Hematopoietic multipotent progenitor cell treated with erythropoietin and hydrocortisone succinate and interleukin-3 and kit ligand, for 15 days (in vitro differentiated cells): Measurements from ENCODE around the gene C2orf68.
"Not testable (repeated sequence)": the region's sequence is repeated elsewhere in the genome, so short reads cannot be mapped to it uniquely, and the experiment has no call there.

Experiments
- DNase-seq: peaks from one replicate; pipeline ENCODE4 v3.0.0-alpha.2; 2015; ENCODE audit warnings: low spot score

The C2orf68 gene

GRCh38 chr2:85628658-85629057 is 16.8 kb upstream of the C2orf68 start:
- no peak for DNase-seq

DNA sequence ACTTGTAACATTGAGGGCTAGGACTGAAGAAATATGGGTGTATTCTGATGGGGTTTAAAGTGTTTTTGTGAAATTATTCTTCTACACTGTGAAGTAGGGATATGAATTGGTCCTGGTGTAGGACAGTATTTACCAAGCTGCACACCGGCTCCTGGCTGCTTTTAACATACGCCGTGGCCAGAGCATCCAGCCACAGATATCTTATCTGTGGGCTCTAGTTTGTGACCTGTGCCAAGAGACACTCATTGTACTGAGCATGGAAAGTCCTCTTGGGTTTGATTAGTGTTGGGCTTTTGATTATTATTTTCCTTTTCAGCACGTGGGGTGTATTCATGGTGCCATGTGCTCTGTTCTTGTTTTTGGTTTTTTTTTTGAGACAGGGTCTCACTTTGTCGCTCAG is 12.1 kb upstream of the C2orf68 start:
- no peak for DNase-seq

- DNase-seq = no peak
These were observed 9.5 kb upstream of the C2orf68 start for GRCh38 chr2:85621338-85621737.

DNA sequence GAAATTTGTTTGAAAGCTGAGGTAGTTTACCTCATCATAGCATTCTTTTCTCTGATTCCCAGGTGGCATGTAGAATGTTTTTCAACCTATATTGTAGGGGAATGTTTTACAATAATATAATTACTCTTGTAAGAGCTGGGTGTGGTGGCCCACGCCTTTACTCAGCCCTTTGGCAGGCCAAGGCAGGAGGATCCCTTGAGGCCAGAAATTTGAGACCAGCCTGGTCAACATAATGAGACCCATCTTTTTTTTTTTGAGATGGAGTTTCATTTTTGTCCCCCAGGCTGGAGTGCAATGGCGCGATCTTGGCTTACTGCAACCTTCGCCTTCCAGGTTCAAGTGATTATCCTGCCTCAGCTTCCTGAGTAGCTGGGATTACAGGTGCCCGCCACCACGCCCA is 7.8 kb upstream of the C2orf68 start:
- no peak for DNase-seq

DNA sequence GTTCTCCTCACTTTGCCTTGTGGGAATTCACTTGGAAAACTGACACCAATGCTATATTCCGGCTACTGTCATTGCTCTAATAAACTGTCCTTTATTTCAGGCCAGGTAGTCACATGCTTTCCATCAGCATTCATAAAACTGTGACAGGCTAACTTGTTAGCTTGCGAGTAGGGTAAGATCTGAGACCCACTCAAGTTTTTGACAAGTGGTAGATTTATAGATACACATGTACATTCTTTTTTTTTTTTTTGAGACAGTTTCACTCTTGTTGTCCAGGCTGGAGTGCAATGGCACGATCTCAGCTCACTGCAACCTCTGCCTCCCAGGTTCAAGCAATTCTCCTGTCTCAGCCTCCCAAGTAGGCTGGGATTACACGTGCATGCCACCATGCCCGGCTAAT is 5.9 kb upstream of the C2orf68 start:
- not testable (repeated sequence) for DNase-seq

DNA sequence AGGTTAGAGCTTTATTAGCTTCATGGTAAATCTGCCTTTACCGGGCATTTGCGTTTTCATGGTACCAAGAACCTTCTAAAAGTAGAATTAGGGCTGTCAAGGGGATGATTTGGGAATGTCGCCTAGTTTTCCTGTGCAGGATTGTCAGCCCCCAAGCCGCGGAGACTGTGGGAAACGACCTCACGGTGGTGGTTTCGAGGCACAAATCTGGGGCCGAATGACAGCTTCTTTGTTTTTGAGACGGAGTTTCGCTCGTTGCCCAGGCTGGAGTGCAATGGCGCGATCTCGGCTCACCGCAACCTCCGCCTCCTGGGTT is 3.5 kb upstream of the C2orf68 start:
- DNase-seq = no peak

DNA sequence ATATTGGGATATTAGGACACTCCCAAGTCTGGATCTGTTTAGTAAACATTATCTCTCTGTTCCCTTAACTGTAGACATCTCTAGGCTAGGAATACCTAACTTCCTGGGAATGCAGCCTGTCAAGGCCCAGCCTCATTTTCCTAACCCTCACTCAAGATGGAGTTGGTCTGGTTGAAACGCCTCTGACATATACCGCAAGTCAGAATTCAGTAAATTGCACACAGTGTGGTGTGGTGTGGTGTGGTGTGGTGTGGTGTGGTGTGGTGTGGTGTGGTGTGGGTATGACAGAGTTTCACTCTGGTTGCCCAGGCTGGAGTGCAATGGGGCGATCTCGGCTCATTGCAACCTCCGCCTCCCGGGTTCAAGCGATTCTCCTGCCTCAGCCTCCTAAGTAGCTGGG is 2.9 kb upstream of the C2orf68 start:
- DNase-seq = not testable (repeated sequence)

GRCh38 chr2:85613717-85614515 is 2.0 kb upstream of the C2orf68 start:
- DNase-seq = no peak

GRCh38 chr2:85611217-85611704 is 605 bp downstream of the C2orf68 start:
- DNase-seq = no peak

GRCh38 chr2:85607268-85608215 is 4.3 kb downstream of the C2orf68 start:
- no peak for DNase-seq

GRCh38 chr2:85606116-85606455 is 5.8 kb downstream of the C2orf68 start:
- no peak for DNase-seq

GRCh38 chr2:85605406-85606115 is 6.3 kb downstream of the C2orf68 start:
- DNase-seq = no peak

DNA sequence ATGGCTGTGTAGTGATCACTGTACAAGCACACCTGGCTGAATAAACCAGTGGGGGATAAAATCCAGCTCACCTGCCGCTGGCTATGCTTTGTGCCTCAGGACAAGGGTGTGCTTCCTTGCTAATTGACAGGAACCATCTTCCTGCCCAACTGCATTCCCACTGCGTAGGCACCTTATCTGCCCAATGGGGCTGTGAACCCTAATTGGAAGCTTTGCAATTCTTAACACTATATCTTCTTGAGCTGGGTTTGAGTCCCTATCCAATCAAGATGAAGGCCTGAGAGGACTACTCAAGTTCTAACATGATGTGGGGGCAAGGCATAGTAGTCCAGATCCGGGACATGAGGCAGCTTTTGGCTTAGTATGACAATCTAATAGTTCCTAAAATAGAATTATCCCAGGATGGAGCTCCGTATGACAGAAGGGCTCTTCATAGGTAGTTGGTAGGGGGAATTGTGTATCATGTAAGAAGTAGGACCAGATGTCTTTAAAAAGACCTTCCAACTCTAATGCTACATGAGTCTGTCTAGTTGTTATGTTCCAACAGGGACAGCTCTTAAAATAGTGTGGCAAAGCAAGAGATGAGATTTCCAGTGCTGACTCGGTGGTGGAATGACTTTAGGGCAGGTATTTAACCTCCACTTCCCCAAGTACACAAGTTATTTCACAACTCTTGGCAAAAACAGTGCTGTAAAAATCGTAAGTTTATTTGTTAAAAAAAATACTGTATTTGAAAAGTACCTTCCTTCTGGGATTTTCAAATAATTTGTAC is 7.1 kb downstream of the C2orf68 start:
- DNase-seq = no peak

GRCh38 chr2:85604133-85604444 is 7.8 kb downstream of the C2orf68 start:
- DNase-seq = not testable (repeated sequence)

DNA sequence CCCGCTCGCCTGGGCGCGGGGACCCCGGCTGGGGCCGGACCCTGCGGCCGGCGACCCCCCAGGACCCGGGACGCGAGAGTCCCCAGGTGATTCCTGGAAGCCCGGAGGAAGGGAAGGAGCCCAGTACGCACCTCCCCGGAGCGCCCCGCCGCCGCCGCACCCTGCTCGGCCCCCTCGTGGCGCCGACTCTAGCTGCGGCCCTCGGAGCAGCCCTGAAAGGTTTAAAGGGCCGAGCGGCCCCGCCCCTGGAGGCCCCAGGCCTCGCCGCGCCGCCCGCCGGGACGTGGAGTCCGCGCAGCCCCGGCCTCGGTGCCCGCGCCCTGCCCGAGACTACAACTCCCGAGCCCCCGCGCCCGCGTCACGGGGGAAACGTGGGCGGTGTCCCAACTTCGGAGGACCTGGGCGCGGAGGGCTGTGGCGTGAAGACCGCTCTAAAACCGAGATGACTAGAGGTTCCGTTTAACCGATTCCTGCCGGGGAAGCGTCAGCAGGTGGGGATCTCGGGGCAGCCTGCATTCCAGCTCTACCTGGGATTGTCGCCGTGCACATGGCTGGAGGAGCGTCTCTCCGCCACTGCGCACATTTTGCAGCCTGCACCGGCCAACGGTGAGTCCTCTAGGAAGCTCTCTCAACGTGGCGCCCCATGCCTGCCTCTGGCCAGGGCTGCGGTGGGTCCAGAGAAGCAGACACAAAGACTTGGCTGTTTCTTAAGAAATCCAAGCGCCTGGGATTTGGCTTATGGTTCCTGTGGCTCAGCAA is 9.2 kb downstream of the C2orf68 start, which contains the start of gene TMEM150A:
TMEM150A (minus strand) TSS at position 223 of the 759 bp plus-strand sequence. CDS start 750 bp downstream, outside the sequence.
- DNase-seq = peak; percentile 61

- DNase-seq = no peak
These were observed 9.9 kb downstream of the C2orf68 start for GRCh38 chr2:85601771-85602475.

GRCh38 chr2:85600951-85601770 is 10.7 kb downstream of the C2orf68 start:
- no peak for DNase-seq

DNA sequence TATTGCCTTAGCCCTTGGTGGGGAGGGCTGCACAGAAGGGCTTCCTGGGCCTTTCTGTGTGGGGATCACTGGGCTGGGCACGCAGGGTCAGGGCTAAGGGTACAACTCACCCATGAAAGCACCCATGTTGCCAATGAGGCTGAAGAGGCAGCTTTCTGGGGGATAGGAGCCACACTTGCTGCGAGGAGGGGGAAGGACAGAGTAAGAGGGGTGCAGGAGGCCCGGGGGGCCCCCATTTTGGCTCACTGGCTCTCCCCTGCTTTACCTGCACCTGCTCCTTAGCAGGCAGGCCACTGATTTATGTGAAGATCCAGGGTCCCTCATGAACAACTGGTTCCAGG is 11.7 kb downstream of the C2orf68 start:
- DNase-seq = no peak

DNA sequence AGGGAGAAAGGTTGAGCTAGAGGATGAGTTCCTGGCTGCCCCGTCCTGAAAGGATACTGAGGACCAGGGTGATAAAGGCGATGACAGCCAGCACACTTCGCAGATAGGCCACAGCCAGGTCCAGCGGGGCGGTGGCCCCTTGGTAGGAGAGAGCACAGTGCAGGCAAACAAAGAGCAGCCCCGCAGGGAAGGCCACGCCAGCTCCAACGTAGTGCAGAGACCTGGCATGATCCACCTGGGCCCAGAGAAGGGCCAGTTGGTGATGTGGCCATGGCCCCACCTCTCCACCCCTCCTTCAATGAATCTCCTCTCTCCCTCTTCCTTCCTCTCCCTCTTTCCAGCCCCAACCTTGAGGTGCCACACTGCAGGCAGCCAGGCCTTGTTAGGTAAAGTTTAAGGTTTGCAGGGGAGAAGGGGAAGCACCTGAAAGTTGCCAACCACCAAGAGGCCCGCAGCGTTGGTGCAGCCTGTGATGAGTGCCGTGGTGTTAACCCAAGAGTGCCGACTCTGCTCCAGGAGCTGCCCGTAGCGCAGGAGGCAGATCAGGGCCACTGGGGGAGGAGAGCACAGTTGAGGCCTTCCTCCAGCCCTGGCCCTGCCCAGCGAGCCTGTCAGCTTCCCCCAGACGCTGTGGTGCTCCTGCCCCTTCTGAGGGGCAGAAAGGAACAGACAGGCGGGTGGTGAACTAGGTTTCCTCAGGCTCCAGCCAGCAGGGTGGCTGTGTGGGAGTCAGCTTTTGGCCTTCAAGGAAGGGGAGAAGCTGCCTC is 12.2 kb downstream of the C2orf68 start:
- DNase-seq = no peak
